ENCODE results near the gene KCNT2. TPM values are rescaled to one million over a fixed set of nuclear protein-coding genes. Genes with fewer than 3 reads are reported as not detected.
"Not testable (repeated sequence)": the region's sequence is repeated elsewhere in the genome, so short reads cannot be mapped to it uniquely, and the experiment has no call there.

The KCNT2 gene
- polyA plus RNA-seq (2013, experiment 1 of 2; ENCODE audit: insufficient read length): 1.7 TPM
- polyA plus RNA-seq (2013, experiment 2 of 2; ENCODE audit: insufficient read length): 1.8 TPM

DNA sequence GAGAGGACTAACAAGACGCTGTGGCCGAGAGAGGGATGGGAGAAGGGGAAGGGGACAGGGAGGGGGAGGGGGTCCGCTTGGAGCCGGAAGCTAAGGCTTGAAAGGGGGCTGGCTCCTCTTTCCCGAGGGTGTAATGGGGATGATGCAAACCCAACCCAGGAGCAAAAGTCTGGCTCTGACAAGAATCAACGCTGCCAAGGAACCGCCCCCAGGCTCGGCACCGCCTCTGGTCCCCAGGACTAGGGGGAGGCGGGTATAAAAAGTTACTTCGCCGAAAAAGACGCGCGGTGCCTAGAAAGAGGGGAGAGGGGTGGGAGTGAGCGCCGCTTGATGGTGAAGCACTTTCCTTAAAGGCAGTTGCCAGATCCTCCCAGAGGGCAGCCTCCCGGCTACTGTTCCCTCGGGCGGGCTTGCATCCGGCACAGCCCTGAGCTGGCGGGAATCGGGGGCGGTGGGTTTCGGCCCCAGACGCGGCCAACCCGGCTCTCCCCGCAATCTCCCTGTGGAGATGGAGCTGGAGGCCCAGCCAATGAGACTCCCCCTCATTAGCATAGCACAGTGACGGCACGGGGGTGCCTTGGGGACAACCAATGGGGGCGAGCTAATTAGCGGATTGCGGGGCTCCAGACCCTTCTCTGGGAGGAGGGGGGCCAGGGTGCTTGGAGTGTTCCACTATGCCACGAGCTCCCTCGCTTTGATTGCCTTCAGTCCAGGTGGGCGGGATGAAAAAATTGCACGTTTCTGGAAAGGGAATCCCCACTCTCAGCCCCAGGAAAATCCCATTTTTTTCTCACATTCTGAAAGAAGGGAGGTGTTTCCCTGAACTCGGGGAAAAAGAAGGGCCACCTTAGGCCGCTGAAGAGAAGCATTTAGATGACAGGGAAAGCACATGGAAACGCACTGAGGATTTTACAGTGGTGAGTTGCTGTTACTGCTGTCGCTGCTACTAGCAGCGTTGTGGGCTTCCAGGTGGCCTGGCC is at the start of gene KCNT2:
KCNT2 (minus strand) TSS at position 51 of the 980 bp plus-strand sequence. CDS start 131 bp downstream, outside the sequence.
- DNase-seq: peak; percentile 70

DNA sequence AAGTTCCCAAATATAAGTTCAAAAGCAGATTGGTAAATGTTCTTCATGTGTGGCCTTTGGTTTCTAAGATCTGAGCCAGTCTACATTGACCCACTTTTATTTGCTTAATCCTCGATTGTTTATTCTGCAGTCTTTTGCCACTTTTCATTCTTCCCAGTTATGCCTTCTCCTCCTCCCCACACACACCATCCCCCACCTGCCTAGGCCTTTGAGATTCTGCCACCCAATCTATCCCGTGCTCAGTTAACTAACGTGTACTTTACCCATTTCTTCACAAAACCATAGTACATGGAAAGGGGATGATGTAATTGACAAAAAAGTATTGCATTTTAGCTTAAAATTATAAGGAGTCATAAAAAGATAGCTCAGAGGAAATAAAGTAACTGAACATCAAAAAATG is 47.3 kb upstream of the KCNT2 start:
- no peak for DNase-seq

GRCh38 chr1:196655071-196655470 is 46.8 kb upstream of the KCNT2 start:
- no peak for DNase-seq

- DNase-seq: no peak
Measured at GRCh38 chr1:196654271-196654670, 46.0 kb upstream of the KCNT2 start.

GRCh38 chr1:196651637-196652215 is 43.5 kb upstream of the KCNT2 start, which contains the start of gene CFH:
CFH (plus strand) TSS chr1:196652043; CDS start chr1:196652118, 75 bp downstream.
- peak; percentile 90 for DNase-seq

DNA sequence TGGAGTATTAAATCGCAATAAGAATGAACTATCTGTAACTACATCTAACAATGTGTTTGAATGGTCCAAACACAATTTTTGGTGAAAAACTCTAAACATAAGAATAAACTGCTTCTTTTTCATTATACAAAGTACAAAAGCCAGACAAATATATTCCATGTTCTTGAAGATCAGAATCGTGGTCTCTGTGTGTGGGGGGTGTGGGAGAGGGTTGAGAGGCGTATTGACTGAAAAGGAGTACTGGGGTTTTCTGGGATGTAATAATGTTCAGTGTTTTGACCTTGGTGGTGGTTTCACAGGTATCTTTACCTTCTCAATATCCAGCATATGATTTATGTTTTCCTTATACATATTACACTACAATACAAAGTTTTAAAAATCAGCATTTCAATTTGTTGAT is 42.8 kb upstream of the KCNT2 start:
- DNase-seq: no peak

GRCh38 chr1:196650403-196650802 is 42.2 kb upstream of the KCNT2 start:
- DNase-seq: no peak

- no peak for DNase-seq
Measured at GRCh38 chr1:196649990-196650389, 41.8 kb upstream of the KCNT2 start.

DNA sequence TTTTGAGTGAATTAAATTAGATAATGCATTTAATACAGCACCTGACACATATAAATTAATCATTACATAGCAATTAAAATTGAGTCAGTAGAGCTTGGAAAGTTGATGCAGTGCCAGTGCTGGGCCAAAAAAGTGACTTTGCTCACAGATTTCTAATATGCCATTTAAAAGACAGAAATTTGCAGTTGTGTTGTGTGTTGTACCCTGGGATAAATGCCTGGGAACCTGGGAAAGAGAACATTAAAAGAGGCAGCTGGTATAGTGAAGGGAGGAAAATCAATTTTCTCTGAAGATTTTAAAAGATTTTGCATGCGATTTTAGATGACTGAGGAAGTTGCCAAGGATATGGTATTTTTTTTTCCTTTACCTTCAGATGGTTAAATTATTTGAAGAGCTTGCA is 32.7 kb upstream of the KCNT2 start:
- DNase-seq: no peak

DNA sequence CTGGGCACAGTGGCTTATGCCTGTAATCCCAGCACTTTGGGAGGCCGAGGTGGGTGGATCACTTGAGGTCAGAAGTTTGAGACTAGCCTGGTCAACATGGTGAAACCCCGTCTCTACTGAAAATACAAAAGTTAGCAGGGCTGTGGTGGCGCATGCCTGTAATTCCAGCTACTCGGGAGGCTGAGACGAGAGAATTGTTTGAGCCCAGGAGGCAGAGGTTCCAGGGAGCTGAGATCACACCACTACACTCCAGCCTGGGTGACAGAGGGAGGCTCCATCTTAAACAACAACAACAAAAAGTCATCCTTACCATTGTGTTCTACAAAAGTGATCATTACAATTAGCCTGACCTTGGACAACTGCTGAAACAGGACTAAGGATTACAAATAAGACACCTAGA is 31.1 kb upstream of the KCNT2 start:
- DNase-seq: not testable (repeated sequence)

DNA sequence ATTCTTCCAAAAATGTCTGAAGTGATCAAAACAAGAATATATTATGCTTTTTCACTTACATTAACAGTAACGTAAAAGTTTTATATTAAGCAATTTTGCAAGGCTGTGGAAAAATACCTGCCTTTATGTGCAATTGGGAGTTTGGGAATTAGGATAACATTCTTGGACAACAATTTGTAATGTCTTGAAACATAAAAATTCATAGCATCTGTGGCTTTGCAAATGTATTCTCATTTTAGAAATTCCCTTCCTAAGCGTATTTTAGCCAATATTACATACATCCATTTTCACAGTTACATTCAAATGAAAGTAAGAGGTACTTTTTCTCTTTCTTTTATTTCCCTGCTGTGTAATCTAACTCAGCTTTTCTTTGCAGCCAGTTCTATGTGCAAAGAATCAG is 30.2 kb upstream of the KCNT2 start:
- DNase-seq: no peak

GRCh38 chr1:196637606-196638005 is 29.4 kb upstream of the KCNT2 start:
- DNase-seq: no peak

DNA sequence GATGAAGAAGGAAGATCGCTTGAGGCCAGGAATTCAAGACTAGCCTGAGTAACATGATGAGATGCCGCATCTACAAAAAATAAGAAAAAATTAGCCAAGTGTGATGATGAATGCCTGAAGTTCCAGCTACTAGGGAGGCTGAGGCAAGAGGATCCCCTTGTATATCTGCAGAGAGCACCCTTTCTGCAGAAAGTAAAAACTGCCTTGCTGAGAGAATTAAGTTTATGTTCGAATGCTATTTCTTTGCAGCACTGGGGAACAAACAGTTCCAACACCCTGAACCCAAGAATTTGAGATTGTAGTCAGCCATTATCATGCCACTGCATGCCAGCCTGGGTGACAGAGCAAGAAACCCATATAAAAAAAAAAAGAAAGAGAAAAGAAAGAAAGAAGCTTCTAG is 20.6 kb upstream of the KCNT2 start:
- DNase-seq: no peak

GRCh38 chr1:196623079-196623478 is 14.8 kb upstream of the KCNT2 start:
- DNase-seq: no peak

- no peak for DNase-seq
Measured at GRCh38 chr1:196619721-196620120, 11.5 kb upstream of the KCNT2 start.

GRCh38 chr1:196611873-196612272 is 3.6 kb upstream of the KCNT2 start:
- no peak for DNase-seq

GRCh38 chr1:196609370-196609737 is 1.1 kb upstream of the KCNT2 start:
- DNase-seq: no peak

DNA sequence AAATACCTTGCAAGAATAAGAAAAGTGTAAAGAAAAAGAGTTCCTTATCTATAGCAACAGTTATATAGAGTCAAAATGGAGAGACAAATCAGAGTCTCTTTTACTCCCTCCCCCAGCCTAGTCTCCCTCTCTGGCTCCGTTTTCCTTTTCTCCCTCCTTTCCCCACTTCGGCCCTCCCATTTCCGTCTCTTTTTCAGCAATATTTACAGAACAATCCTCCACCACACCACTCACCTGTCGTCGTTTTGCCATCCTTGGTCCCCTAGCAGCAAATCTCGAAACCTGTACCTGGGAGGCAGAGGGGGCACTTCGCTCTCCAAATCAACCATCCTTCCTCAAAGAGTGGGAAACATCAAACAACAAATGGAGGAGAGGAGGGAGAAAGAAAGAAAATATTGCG is 259 bp downstream of the KCNT2 start:
- peak; percentile 5 for DNase-seq

- no peak for DNase-seq
Measured at GRCh38 chr1:196603651-196604050, 4.6 kb downstream of the KCNT2 start.

DNA sequence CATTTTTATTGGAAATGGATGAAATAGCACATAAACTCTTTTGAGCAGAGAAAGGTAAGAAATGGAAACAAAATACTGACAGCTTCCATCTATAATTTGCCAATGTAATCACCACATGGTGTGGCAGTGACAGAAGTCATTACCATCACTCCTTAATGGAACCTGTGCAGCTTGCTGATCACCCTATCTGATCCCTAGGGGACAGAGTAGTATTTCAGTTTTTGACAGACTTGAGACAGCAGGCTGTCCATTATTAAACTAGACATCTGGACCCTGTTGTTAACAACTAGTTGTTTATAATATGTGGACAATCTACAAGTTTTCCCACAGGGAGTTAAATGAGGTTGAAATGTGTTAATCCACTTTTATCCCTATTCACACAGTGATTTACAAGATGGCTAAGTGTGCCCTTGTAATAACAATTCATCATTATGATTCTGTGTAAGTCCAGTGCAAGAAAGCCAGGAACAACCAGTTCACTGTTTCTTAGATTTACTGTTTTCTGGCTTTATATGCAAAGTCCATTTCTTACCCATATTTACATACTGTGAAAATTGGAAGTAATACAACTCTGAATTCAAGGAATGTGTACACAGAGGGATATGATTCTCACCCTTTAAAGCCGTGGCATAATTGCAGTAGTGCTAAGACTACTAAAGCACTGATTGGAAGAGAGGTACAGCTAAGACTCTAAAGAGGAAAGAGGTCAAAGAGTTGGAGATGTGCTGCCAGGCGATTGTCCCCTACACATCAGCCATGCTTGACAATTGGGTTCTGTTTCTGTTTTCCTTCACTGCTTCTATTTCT is 9.1 kb downstream of the KCNT2 start:
- no peak for DNase-seq

GRCh38 chr1:196594700-196595099 is 13.5 kb downstream of the KCNT2 start:
- DNase-seq: no peak

- no peak for DNase-seq
Measured at GRCh38 chr1:196593955-196594354, 14.3 kb downstream of the KCNT2 start.

GRCh38 chr1:196590959-196591358 is 17.3 kb downstream of the KCNT2 start:
- DNase-seq: no peak

Measured in fibroblast of skin of scalp (primary cell).